PC-3 (cell line): Measurements from ENCODE around the gene UNC93A. TPM values are rescaled to one million over a fixed set of nuclear protein-coding genes. Genes with fewer than 3 reads are reported as not detected.
A peak's percentile ranks its signal among the peaks of the same experiment; 100 is the strongest.
"Not testable (repeated sequence)": the region's sequence is repeated elsewhere in the genome, so short reads cannot be mapped to it uniquely, and the experiment has no call there.

ENCODE experiments used
- ATAC-seq: fragments of 200-7000 bp; cut with Tn5 transposase; 2 replicates; pipeline ENCODE4 v1.9.1; 2020; ENCODE audit warnings: mild to moderate bottlenecking, moderate library complexity
- BruUV-seq: library from RNA; stranded (reverse); fragments of 400-500 nt; replicated peaks from 2 replicates; lab custom pipeline; 2021; lab: Mats Ljungman, UMichigan
- CTCF ChIA-PET: fragments of 300-600 bp; sonication (Branson Sonifier 250); formaldehyde crosslinking; loops from one replicate; lab custom pipeline; 2022; ENCODE audit warnings: antibody characterized with exemption; lab: Charles Lee
- POLR2A ChIA-PET: fragments of 300-600 bp; sonication (Branson Sonifier 250); formaldehyde crosslinking; loops from one replicate; lab custom pipeline; 2022; ENCODE audit warnings: antibody characterized with exemption; ENCODE audit not compliant: unreplicated experiment; lab: Charles Lee
- DNase-seq: peaks from one replicate; pipeline ENCODE4 v3.0.0-alpha.2; 2015
- H2AFZ ChIP-seq: fragments of 300-600 bp; sonication (generic); 2 replicates; pipeline ENCODE4 v1.6.0; 2016; ENCODE audit warnings: antibody characterized with exemption, low read length
- H3F3A ChIP-seq: fragments of 300-600 bp; sonication (generic); one replicate; pipeline ENCODE4 v1.6.0; 2017; ENCODE audit warnings: antibody characterized with exemption, low read length, control low read depth, mild to moderate bottlenecking; ENCODE audit not compliant: unreplicated experiment
- H3K27ac ChIP-seq: fragments of 300-600 bp; sonication (generic); 2 replicates; pipeline ENCODE4 v1.5.1; 2016; ENCODE audit warnings: mild to moderate bottlenecking, low read length
- H3K27me3 ChIP-seq: fragments of 300-600 bp; sonication (generic); 2 replicates; pipeline ENCODE4 v1.6.1; 2016; ENCODE audit warnings: low read length, mixed read lengths
- H3K36me3 ChIP-seq: fragments of 300-600 bp; sonication (generic); 2 replicates; pipeline ENCODE4 v1.6.1; 2016; ENCODE audit warnings: low read depth, mixed run types, low read length, mixed read lengths
- H3K4me1 ChIP-seq: fragments of 300-600 bp; sonication (generic); 2 replicates; pipeline ENCODE4 v1.5.1; 2016; ENCODE audit warnings: low read length; ENCODE audit not compliant: insufficient read depth
- H3K4me2 ChIP-seq: fragments of 300-600 bp; sonication (generic); 2 replicates; pipeline ENCODE4 v1.6.0; 2016; ENCODE audit warnings: low read length
- H3K4me3 ChIP-seq: fragments of 300-600 bp; sonication (generic); 2 replicates; pipeline ENCODE4 v1.5.1; 2016; ENCODE audit warnings: mild to moderate bottlenecking, low read length, mixed read lengths
- H3K79me2 ChIP-seq: fragments of 300-600 bp; sonication (generic); 2 replicates; pipeline ENCODE4 v1.6.1; 2017; ENCODE audit warnings: low read length, mixed read lengths
- H3K9ac ChIP-seq: fragments of 300-600 bp; sonication (generic); 2 replicates; pipeline ENCODE4 v1.6.0; 2016; ENCODE audit warnings: mild to moderate bottlenecking, low read length
- H3K9me2 ChIP-seq: fragments of 300-600 bp; sonication (generic); replicated peaks from 2 replicates; pipeline ENCODE4 v1.6.1; 2016; ENCODE audit warnings: mixed run types, low read length, mixed read lengths
- H3K9me3 ChIP-seq: fragments of 300-600 bp; sonication (generic); 2 replicates; pipeline ENCODE4 v1.6.1; 2016; ENCODE audit warnings: low read length, mixed read lengths
- H4K20me1 ChIP-seq: fragments of 300-600 bp; sonication (generic); 2 replicates; pipeline ENCODE4 v1.6.1; 2016; ENCODE audit warnings: low read length, mixed read lengths
- EZH2 ChIP-seq: fragments of 300-600 bp; sonication (generic); IDR thresholded peaks from one replicate; pipeline ENCODE4 v1.6.1; 2017; ENCODE audit warnings: antibody characterized with exemption, mild to moderate bottlenecking, low read length; ENCODE audit not compliant: unreplicated experiment
- EZH2phosphoT487 ChIP-seq: fragments of 300-600 bp; sonication (generic); IDR thresholded peaks from 2 replicates; pipeline ENCODE4 v1.6.1; 2018; ENCODE audit warnings: mild to moderate bottlenecking, antibody characterized with exemption, low read length, borderline replicate concordance
- intact Hi-C: fragments of 100-400 bp; cut with micrococcal nuclease; formaldehyde crosslinking; loops from 2 replicates; pipeline ENCODE4 v1.9.0; 2023
- total RNA-seq: library from RNA; depleted of rRNA; stranded (reverse); fragments of >200 nt; gene quantifications from 2 replicates; pipeline ENCODE4 v1.2.3, GENCODE V29; 2014
- TF ChIP-seq, protein P1 (sequence below): fragments of 300-600 bp; sonication (generic); conservative IDR thresholded peaks from 2 replicates; pipeline ENCODE4 v1.5.1; 2017; ENCODE audit warnings: antibody characterized with exemption, low read depth, mild to moderate bottlenecking, low read length

The UNC93A gene
- total RNA-seq, 1 experiment from 2014 or later: not detected

DNA sequence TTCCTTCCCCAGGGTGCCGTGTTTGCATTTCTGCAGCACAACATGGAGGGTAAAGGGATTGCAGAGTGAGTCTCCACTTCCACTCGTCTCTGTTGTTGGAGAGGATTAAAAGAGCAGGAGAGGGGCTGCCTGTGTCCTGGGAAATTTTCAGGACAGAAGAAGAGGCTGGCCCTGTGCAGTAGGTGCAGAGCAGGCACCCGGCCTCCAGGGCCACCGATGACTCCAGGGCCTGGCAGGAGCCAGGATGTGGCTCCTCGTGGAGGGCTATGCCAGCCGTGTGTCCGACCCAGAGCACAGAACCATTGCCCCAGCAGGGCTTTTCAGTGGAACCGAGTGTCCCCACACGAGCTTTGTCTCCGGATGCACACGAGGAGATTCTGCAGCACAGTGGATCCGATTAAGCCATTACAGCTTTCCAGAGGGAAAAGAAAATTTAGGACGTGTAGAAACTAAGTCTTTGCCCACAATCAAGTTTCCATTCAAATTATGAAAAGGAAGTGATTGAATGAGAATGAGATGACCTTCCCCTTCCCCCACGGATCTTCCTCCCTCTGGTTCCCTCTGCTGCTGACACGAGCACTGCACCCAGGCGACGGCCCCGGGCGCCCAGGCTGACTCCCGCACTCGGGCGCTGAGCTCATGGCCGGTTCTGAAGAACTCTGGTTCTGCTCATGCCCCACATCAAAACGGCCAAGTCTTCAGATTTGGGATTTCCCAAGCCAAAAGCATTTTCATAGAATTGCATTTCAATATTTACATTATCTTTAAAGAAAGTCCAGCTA, 43.1 kb upstream of the UNC93A start:
- peaks cover 38% of the 10 kb centered on the region for H3K27me3 ChIP-seq
- no peaks in the 10 kb centered on the region for H3K9me3 ChIP-seq
- intact Hi-C loops: no loop called here
- no peaks in the 10 kb centered on the region for H3F3A ChIP-seq
- H3K4me1 ChIP-seq: no peaks in the 10 kb centered on the region
- ChIA-PET CTCF (no interaction called here), POLR2A (no interaction called here)
- DNase-seq (no peak), ATAC-seq (no peak)
- no peaks in the 10 kb centered on the region for H4K20me1 ChIP-seq
- no peak overlapping the region for H3K27ac ChIP-seq
- TF ChIP-seq EZH2phosphoT487 (no peak), EZH2 (no peak)
- TF ChIP-seq, protein P1, sequence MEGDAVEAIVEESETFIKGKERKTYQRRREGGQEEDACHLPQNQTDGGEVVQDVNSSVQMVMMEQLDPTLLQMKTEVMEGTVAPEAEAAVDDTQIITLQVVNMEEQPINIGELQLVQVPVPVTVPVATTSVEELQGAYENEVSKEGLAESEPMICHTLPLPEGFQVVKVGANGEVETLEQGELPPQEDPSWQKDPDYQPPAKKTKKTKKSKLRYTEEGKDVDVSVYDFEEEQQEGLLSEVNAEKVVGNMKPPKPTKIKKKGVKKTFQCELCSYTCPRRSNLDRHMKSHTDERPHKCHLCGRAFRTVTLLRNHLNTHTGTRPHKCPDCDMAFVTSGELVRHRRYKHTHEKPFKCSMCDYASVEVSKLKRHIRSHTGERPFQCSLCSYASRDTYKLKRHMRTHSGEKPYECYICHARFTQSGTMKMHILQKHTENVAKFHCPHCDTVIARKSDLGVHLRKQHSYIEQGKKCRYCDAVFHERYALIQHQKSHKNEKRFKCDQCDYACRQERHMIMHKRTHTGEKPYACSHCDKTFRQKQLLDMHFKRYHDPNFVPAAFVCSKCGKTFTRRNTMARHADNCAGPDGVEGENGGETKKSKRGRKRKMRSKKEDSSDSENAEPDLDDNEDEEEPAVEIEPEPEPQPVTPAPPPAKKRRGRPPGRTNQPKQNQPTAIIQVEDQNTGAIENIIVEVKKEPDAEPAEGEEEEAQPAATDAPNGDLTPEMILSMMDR: no peak
- no peak overlapping the region for H3K4me3 ChIP-seq
- no peak overlapping the region for H2AFZ ChIP-seq
- no peak overlapping the region for H3K4me2 ChIP-seq
- H3K9ac ChIP-seq: no peak overlapping the region
- BruUV-seq: no TSS peak
- no peaks in the 10 kb centered on the region for H3K36me3 ChIP-seq
- no peaks in the 10 kb centered on the region for H3K9me2 ChIP-seq
- H3K79me2 ChIP-seq: no peaks in the 10 kb centered on the region

DNA sequence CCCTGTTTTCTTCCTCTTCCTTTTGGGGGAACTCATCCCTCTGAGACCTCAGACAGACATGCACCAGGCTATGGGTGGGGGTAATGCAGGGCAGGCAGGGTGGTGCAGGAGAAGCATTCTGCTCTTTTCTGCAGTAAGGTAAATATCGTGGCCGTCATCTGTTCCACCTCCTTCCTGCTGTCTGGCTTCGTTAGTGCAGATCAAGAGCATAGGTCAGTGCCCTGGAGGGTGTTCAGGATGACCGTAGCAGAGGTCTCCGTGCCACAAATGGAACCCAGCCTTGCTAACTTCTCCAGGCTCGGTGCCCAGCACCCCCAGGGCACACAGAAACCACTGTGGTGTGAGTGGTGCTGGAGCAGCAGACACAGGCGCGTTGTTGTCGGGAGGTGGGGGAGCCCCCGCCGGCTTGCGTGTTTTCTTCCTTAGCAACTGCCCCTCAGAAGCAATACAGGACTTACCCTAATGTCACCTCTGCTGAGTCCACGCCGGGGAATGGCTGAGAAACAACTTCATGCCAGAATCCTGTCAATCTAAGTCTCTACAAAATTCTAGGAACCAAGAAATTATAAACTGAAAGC, 42.1 kb upstream of the UNC93A start:
- DNase-seq, H3K27ac ChIP-seq, H3K4me1 ChIP-seq, H3K4me3 ChIP-seq, intact Hi-C loops, H3K79me2 ChIP-seq, H3K4me2 ChIP-seq, H3K9me3 ChIP-seq, H4K20me1 ChIP-seq, H2AFZ ChIP-seq, ATAC-seq, H3K9me2 ChIP-seq, POLR2A ChIA-PET, H3K9ac ChIP-seq, H3K36me3 ChIP-seq, BruUV-seq, CTCF ChIA-PET, H3F3A ChIP-seq: not testable (repeated sequence)
- H3K27me3 ChIP-seq: peaks cover 38% of the 10 kb centered on the region

DNA sequence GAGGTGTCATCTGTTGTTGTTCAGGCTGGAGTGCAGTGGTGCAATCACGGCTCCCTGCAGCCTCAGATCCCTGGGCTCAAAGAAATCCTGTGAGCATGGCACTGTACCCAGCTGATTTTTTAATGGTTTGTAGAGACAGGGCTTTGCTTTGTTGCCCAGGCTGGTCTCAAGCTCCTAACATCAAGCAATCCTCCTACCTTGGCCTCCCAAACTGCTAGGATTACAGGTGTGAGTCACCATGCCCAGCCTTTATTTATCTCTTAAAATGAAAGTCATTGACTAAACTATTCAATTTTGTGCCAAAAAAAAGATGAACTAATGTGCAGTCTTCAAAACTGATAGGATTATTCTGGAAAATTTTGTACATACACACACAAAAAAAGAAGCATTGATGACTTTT, 38.8 kb upstream of the UNC93A start:
- H3K27me3 ChIP-seq: peaks cover 9% of the 10 kb centered on the region
- no peaks in the 10 kb centered on the region for H3F3A ChIP-seq
- CTCF ChIA-PET: no interaction called here
- no peak overlapping the region for H2AFZ ChIP-seq
- intact Hi-C loops: no loop called here
- H4K20me1 ChIP-seq: no peaks in the 10 kb centered on the region
- ATAC-seq (no peak), DNase-seq (peak; percentile 19)
- TF ChIP-seq, protein P1: no peak
- no peak for TF ChIP-seq EZH2
- TF ChIP-seq EZH2phosphoT487: no peak
- no peak overlapping the region for H3K27ac ChIP-seq
- no peak overlapping the region for H3K9ac ChIP-seq
- no peaks in the 10 kb centered on the region for H3K9me3 ChIP-seq
- no peak overlapping the region for H3K4me3 ChIP-seq
- no peaks in the 10 kb centered on the region for H3K9me2 ChIP-seq
- no peak overlapping the region for H3K4me2 ChIP-seq
- POLR2A ChIA-PET: no interaction called here
- H3K4me1 ChIP-seq: no peaks in the 10 kb centered on the region
- no peaks in the 10 kb centered on the region for H3K79me2 ChIP-seq
- no TSS peak for BruUV-seq
- H3K36me3 ChIP-seq: no peaks in the 10 kb centered on the region
